K562 (cell line): Measurements from ENCODE around the gene MED29. TPM values are rescaled to one million over a fixed set of nuclear protein-coding genes. Genes with fewer than 3 reads are reported as not detected.
A peak's percentile ranks its signal among the peaks of the same experiment; 100 is the strongest.

Experiments used
- BMI1 ChIP-seq: fragments of 150-350 bp; IDR thresholded peaks from 2 replicates; pipeline ENCODE4 v1.6.1; 2014; ENCODE audit warnings: low read length
- CREB1 ChIP-seq, 2 experiments: sonication (generic) in 1 of 2; formaldehyde crosslinking in 1 of 2; IDR thresholded peaks; 2 replicates each; pipeline versions ENCODE4 v1.6.1 to v1.8.0; 2012 to 2022; ENCODE audit warnings: inconsistent platforms in 1 of 2, mild to moderate bottlenecking in 1 of 2, missing genetic modification reagents in 1 of 2, moderate library complexity in 1 of 2
- CREB5 ChIP-seq: fragments of 250-450 bp; sonication (Bioruptor Pico); IDR thresholded peaks from 2 replicates; pipeline ENCODE4 v1.5.0; 2020; ENCODE audit warnings: mild to moderate bottlenecking
- CREBBP ChIP-seq: IDR thresholded peaks from one replicate; pipeline ENCODE4 v1.6.1; 2012; ENCODE audit warnings: low read depth, mild to moderate bottlenecking, control low read depth, inconsistent platforms, low read length
- DPF2 ChIP-seq: fragments of 450-650 bp; IDR thresholded peaks from 2 replicates; pipeline ENCODE4 v1.6.1; 2016
- FOS ChIP-seq: IDR thresholded peaks from 3 replicates; pipeline ENCODE4 v1.6.1; 2011; ENCODE audit not compliant: insufficient read length; ENCODE audit errors: extremely low read depth
- NCOA1 ChIP-seq: fragments of 450-650 bp; IDR thresholded peaks from 2 replicates; pipeline ENCODE4 v1.6.1; 2016; ENCODE audit warnings: low read depth
- PBX2 ChIP-seq, 2 experiments: IDR thresholded peaks in 1 of 2; conservative IDR thresholded peaks in 1 of 2; 2 replicates each; pipeline ENCODE4 v1.6.1; 2016; ENCODE audit warnings: low read depth in 2 of 2, mild to moderate bottlenecking in 1 of 2, missing compliant biosample characterization in 1 of 2, missing genetic modification characterization in 1 of 2, moderate library complexity in 1 of 2
- PPARD ChIP-seq: fragments of 250-450 bp; sonication (Bioruptor Pico); IDR thresholded peaks from 2 replicates; pipeline ENCODE4 v1.8.0; 2022; ENCODE audit warnings: inconsistent platforms, mild to moderate bottlenecking, moderate library complexity
- PTBP1 ChIP-seq: fragments of 200-400 bp; formaldehyde crosslinking; IDR thresholded peaks from 2 replicates; pipeline ENCODE4 v1.6.1; 2017; ENCODE audit warnings: low read depth, low read length
- PTRF ChIP-seq: fragments of 450-650 bp; IDR thresholded peaks from 2 replicates; pipeline ENCODE4 v1.6.1; 2016; ENCODE audit warnings: mild to moderate bottlenecking, missing genetic modification characterization, missing compliant biosample characterization
- RBM22 ChIP-seq: fragments of 200-400 bp; formaldehyde crosslinking; IDR thresholded peaks from 2 replicates; pipeline ENCODE4 v1.6.1; 2018; ENCODE audit warnings: low read length, low read depth; ENCODE audit not compliant: poor library complexity, severe bottlenecking
- XRCC3 ChIP-seq: fragments of 450-650 bp; IDR thresholded peaks from 2 replicates; pipeline ENCODE4 v1.6.1; 2017; ENCODE audit warnings: mild to moderate bottlenecking, moderate library complexity
- ZNF407 ChIP-seq: fragments of 450-650 bp; IDR thresholded peaks from 2 replicates; pipeline ENCODE4 v1.6.1; 2016; ENCODE audit warnings: low read depth
- ZNF668 ChIP-seq: fragments of 250-450 bp; sonication (Bioruptor Pico); IDR thresholded peaks from 2 replicates; pipeline ENCODE4 v1.8.0; 2022; ENCODE audit warnings: mild to moderate bottlenecking, inconsistent platforms
- polyA plus RNA-seq, 8 experiments: library from polyadenylated mRNA; depleted of rRNA in 4 of 8; stranded (reverse) in 5 of 8; unstranded in 3 of 8; fragments of >200 nt; fragmentation: Nextera tagmentation in 2 of 8; fragmentation: Illumina TruSeq in 1 of 8; extraction: Ambion mirVana in 2 of 8; extraction: Trizol in 1 of 8; gene quantifications; 2 replicates each; pipeline versions ENCODE4 v1.2.1 to v1.2.3, GENCODE V29; 2011 to 2014; ENCODE audit warnings: inconsistent platforms in 1 of 8, missing spikeins in 1 of 8
- total RNA-seq, 7 experiments: library from RNA; depleted of rRNA in 6 of 7; stranded (reverse); fragments of >200 nt in 6 of 7; fragmentation: Illumina TruSeq in 2 of 7; extraction: Trizol in 2 of 7; gene quantifications; 2 replicates each; pipeline versions ENCODE4 v1.2.1 to v1.2.3, GENCODE V29; 2011 to 2021; ENCODE audit warnings: low replicate concordance in 1 of 7

The MED29 gene
- total and polyA plus RNA-seq, 9 of the 15 experiments (the other 6 are each of a cell fraction or from before 2014, with no cell fraction given) = 1.8 to 22.6 (median 12.4) TPM

- TF ChIP-seq PBX2 (CRISPR knock-in tag; IDR thresholded peaks at IDR 0.05; ENCODE audit: low read depth) (no peak), PBX2 (tag; conservative IDR thresholded peaks at IDR 0.05; ENCODE audit: low read depth) (no peak), DPF2 (peak; percentile 88), XRCC3 (no peak), ZNF668 (CRISPR knock-in tag) (peak; percentile 33; the same call in 1 of the 2 replicates), PPARD (CRISPR knock-in tag) (no peak), CREB1 (IDR thresholded peaks at IDR 0.05) (0 out of 2 replicates have a peak, but pooled peaks have one; percentile 12), CREB1 (CRISPR knock-in tag; IDR thresholded peaks at IDR 0.05) (0 out of 2 replicates have a peak, but pooled peaks have one; percentile 24), FOS (no peak), RBM22 (peak; percentile 30), BMI1 (no peak), NCOA1 (peak; percentile 68), PTRF (no peak), CREBBP (no peak), PTBP1 (peak; percentile 35; the same call in 1 of the 2 replicates), CREB5 (CRISPR knock-in tag) (no peak), ZNF407 (peak; percentile 44; the same call in 1 of the 2 replicates)
These were observed 19.0 kb downstream of the MED29 start (continued) for GRCh38 chr19:39410017-39410830.
